Inflammatory macrophage treated with lipopolysaccharide for 4 hours (primary cell): ENCODE measurements around the gene NABP1.
A peak's percentile ranks its signal among the peaks of the same experiment; 100 is the strongest.

ENCODE experiments used
- DNase-seq: peaks from one replicate; pipeline ENCODE4 v3.0.0-alpha.2; 2020

NABP1 gene

GRCh38 chr2:191713837-191714236, 35.9 kb downstream of the NABP1 start:
- peak; percentile 14 for DNase-seq

DNA sequence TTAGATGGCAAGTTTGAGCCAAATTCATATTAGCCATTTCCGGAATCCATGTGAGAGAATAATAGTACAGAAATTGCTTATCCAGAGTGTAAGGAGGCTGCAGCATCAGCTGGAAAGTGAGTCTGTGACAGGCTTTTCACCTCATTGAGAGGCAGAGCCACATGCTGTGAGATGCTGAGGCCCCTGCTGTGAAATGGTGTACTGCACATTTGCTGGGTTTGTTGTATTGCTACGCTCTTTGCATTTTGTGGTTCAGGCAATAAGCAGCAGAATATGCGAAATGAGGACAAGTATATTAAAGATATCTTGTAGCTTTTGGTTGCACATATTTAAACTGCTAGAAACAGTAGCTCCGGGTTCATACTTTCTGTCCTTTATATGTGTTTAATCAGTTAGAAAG, 37.0 kb downstream of the NABP1 start:
- DNase-seq: no peak

GRCh38 chr2:191715471-191715870, 37.5 kb downstream of the NABP1 start:
- DNase-seq: no peak

DNA sequence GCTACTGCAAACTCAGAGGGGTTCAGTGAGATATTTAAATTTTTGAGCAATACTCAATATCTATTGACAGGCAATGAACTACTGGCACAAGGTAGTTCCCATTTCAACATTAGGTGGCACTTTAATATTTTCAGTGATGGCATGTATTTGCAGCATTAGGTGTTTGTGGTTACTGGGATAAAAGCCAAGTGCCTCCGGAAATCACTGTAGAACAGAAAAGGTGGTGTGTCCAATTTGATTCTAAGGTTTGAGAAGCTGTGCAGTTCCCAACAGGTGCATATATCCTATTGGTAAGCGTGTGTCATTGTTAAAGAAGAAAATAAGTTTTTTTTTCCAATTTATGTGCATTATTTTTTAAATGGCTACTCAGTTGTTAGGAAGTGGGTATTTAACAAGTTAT, 41.3 kb downstream of the NABP1 start:
- DNase-seq: no peak

DNA sequence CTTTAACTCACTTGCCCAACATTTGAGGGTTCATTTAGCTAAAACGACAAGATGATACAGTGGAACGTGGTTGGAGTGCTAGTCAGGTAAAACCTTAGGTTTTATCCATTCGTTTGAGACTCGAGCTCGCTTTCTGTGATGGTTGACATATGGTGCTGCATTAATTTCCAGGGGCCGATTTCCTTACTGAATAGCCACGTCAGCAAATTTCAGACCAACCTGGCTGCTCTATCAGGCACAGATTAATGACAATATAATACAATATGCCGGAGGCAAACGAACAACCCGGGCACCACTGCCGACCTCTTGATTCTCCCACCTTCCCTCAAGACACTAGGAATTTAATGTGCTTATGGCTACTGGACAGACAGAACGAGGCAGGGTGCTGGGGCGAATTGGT, 42.0 kb downstream of the NABP1 start:
- no peak for DNase-seq

DNA sequence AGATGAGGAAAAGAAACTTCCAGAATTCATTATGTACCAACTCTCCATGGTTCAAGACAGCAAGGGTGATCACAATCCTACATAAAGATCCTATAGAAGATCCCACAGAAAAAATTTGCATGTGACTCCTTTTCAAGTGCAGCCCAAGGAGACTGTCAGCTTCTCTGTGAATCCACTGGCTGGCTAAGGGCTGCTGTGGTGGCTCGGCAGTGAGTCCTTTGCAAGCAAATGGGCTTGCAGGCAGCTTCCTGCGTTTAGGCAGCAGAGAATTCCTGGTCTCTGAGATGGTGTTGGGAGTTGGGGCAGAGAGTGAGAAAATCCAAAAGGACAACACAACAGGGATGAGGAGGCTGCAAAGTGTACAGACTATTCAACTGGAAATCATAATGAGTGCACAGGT, 43.4 kb downstream of the NABP1 start:
- no peak for DNase-seq

- DNase-seq: no peak
These were observed 46.1 kb downstream of the NABP1 start for GRCh38 chr2:191724015-191724414.

GRCh38 chr2:191728750-191729624, 51.1 kb downstream of the NABP1 start:
- peak; percentile 63 for DNase-seq

GRCh38 chr2:191730263-191730662, 52.3 kb downstream of the NABP1 start:
- no peak for DNase-seq
